K562 (cell line): ENCODE data around the gene CCDC28B. TPM values are rescaled to one million over a fixed set of nuclear protein-coding genes. Genes with fewer than 3 reads are reported as not detected.

Experiments
- FOXJ2 ChIP-seq: fragments of 200-800 bp; sonication (Bioruptor generic); IDR thresholded peaks from 2 replicates; pipeline ENCODE4 v1.6.1; 2016; ENCODE audit warnings: missing genetic modification characterization, missing compliant biosample characterization
- KLF16 ChIP-seq: IDR thresholded peaks from 2 replicates; pipeline ENCODE4 v1.6.1; 2016; ENCODE audit warnings: antibody characterized with exemption
- MCM2 ChIP-seq: fragments of 450-650 bp; IDR thresholded peaks from 2 replicates; pipeline ENCODE4 v1.6.1; 2017; ENCODE audit warnings: low read depth, mild to moderate bottlenecking
- POLR2A ChIP-seq: fragments of 450-650 bp; conservative IDR thresholded peaks from 2 replicates; pipeline ENCODE4 v1.6.1; 2016
- RB1 ChIP-seq: fragments of 450-650 bp; IDR thresholded peaks from 2 replicates; pipeline ENCODE4 v1.6.1; 2017; ENCODE audit warnings: low read depth, mild to moderate bottlenecking
- RBM14 ChIP-seq: fragments of 200-400 bp; formaldehyde crosslinking; IDR thresholded peaks from 2 replicates; pipeline ENCODE4 v1.6.1; 2018; ENCODE audit warnings: low read depth, mild to moderate bottlenecking, low read length, moderate library complexity, borderline replicate concordance; ENCODE audit not compliant: insufficient read depth
- RHOXF2B ChIP-seq: fragments of 250-450 bp; sonication (Bioruptor Pico); conservative IDR thresholded peaks from 2 replicates; pipeline ENCODE4 v1.5.1; 2021
- SAP30 ChIP-seq: fragments of 200-600 bp; sonication (generic); IDR thresholded peaks from 2 replicates; pipeline ENCODE4 v1.6.1; 2012; ENCODE audit warnings: borderline replicate concordance, low read depth, mild to moderate bottlenecking, moderate library complexity, low read length, control low read depth, inconsistent platforms; ENCODE audit not compliant: insufficient read depth, poor library complexity, severe bottlenecking
- SMAD3 ChIP-seq: fragments of 450-650 bp; formaldehyde crosslinking; conservative IDR thresholded peaks from 2 replicates; pipeline ENCODE4 v1.4.0; 2020; ENCODE audit warnings: mild to moderate bottlenecking
- ZBTB7A ChIP-seq: IDR thresholded peaks from 2 replicates; pipeline ENCODE4 v1.6.1; 2011; ENCODE audit warnings: low read depth, mild to moderate bottlenecking, low read length, moderate library complexity, borderline replicate concordance; ENCODE audit not compliant: control insufficient read depth
- ZNF584 ChIP-seq: fragments of 200-800 bp; sonication (Bioruptor generic); IDR thresholded peaks from 2 replicates; pipeline ENCODE4 v1.6.1; 2016; ENCODE audit warnings: low read depth, mild to moderate bottlenecking, missing genetic modification characterization, missing compliant biosample characterization
- polyA plus RNA-seq, 8 experiments: library from polyadenylated mRNA; depleted of rRNA in 4 of 8; stranded (reverse) in 5 of 8; unstranded in 3 of 8; fragments of >200 nt; fragmentation: Nextera tagmentation in 2 of 8; fragmentation: Illumina TruSeq in 1 of 8; extraction: Ambion mirVana in 2 of 8; extraction: Trizol in 1 of 8; gene quantifications; 2 replicates each; pipeline versions ENCODE4 v1.2.1 to v1.2.3, GENCODE V29; 2011 to 2014; ENCODE audit warnings: inconsistent platforms in 1 of 8, missing spikeins in 1 of 8
- total RNA-seq, 7 experiments: library from RNA; depleted of rRNA in 6 of 7; stranded (reverse); fragments of >200 nt in 6 of 7; fragmentation: Illumina TruSeq in 2 of 7; extraction: Trizol in 2 of 7; gene quantifications; 2 replicates each; pipeline versions ENCODE4 v1.2.1 to v1.2.3, GENCODE V29; 2011 to 2021; ENCODE audit warnings: low replicate concordance in 1 of 7
- TF ChIP-seq, protein P1 (sequence below): fragments of 250-450 bp; sonication (Bioruptor Pico); IDR thresholded peaks from 2 replicates; pipeline ENCODE4 v1.8.0; 2022; ENCODE audit warnings: inconsistent platforms
- TF ChIP-seq, protein P2 (sequence below): fragments of 450-650 bp; conservative IDR thresholded peaks from 2 replicates; pipeline ENCODE4 v1.6.1; 2016; ENCODE audit warnings: missing genetic modification characterization, low read depth, mild to moderate bottlenecking, control low read depth, missing compliant biosample characterization
- TF ChIP-seq, protein P3 (sequence below): sonication (generic); formaldehyde crosslinking; IDR thresholded peaks from 2 replicates; pipeline ENCODE4 v1.8.0; 2022; ENCODE audit warnings: mild to moderate bottlenecking, missing genetic modification reagents
- TF ChIP-seq, protein P4 (sequence below): sonication (generic); formaldehyde crosslinking; IDR thresholded peaks from 2 replicates; pipeline ENCODE4 v1.8.1; 2023; ENCODE audit warnings: mild to moderate bottlenecking, missing genetic modification reagents
- TF ChIP-seq, protein P5 (sequence below): fragments of 200-400 bp; formaldehyde crosslinking; IDR thresholded peaks from 2 replicates; pipeline ENCODE4 v1.6.1; 2017; ENCODE audit warnings: mild to moderate bottlenecking, low read depth, low read length, moderate library complexity
- TF ChIP-seq, protein P6 (sequence below): fragments of 250-450 bp; sonication (Bioruptor Pico); IDR thresholded peaks from 2 replicates; pipeline ENCODE4 v1.8.0; 2022; ENCODE audit warnings: moderate library complexity, mild to moderate bottlenecking, inconsistent platforms

The CCDC28B gene
- total and polyA plus RNA-seq, 9 of the 15 experiments (the other 6 are each of a cell fraction or from before 2014, with no cell fraction given): 5.7 to 54.5 (median 31.7) TPM

DNA sequence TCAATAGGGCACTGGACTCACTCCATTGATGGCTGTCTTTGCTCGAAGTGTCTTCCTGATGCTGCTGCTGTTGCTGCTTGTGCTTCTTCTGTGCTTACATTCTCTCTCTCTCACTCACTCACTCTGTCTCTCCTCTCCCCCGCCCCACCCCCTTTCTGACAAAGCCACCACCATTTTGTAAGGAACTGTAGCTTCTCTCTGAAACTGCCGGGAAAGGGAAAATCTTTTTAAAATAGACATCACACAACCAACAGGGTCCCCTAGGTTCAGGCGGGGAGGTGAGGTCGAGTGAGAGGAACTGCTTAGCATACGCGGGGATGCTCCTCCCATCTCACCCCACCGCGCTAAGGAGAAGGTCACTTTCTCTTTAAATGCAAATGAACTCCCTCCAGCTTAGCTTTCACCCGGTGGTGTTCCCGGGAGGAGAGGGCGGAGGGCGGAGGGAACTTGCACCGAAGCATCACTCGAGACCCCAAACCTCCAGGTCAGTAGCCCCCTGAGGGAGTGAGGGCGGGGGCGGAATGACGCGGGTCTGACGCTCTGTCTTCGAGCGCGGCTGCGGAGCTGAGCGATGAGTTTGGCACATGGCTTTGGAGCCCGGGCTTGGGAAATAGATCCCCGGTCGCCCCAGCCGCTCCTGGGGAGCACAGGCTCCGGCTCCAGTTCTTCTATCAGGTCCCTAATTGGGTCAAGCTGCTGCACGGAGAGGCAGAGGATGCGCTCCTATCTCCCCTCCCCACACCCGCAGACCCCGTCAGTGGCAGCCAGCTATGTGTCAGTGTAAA lies at the start of gene CCDC28B (continued):
- TF ChIP-seq, protein P1, sequence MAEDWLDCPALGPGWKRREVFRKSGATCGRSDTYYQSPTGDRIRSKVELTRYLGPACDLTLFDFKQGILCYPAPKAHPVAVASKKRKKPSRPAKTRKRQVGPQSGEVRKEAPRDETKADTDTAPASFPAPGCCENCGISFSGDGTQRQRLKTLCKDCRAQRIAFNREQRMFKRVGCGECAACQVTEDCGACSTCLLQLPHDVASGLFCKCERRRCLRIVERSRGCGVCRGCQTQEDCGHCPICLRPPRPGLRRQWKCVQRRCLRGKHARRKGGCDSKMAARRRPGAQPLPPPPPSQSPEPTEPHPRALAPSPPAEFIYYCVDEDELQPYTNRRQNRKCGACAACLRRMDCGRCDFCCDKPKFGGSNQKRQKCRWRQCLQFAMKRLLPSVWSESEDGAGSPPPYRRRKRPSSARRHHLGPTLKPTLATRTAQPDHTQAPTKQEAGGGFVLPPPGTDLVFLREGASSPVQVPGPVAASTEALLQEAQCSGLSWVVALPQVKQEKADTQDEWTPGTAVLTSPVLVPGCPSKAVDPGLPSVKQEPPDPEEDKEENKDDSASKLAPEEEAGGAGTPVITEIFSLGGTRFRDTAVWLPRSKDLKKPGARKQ (CRISPR knock-in tag): no peak
- TF ChIP-seq, protein P2, sequence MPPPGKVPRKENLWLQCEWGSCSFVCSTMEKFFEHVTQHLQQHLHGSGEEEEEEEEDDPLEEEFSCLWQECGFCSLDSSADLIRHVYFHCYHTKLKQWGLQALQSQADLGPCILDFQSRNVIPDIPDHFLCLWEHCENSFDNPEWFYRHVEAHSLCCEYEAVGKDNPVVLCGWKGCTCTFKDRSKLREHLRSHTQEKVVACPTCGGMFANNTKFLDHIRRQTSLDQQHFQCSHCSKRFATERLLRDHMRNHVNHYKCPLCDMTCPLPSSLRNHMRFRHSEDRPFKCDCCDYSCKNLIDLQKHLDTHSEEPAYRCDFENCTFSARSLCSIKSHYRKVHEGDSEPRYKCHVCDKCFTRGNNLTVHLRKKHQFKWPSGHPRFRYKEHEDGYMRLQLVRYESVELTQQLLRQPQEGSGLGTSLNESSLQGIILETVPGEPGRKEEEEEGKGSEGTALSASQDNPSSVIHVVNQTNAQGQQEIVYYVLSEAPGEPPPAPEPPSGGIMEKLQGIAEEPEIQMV (tag): no peak
- TF ChIP-seq SMAD3 (CRISPR knock-in tag) (no peak), FOXJ2 (tag) (no peak), SAP30 (peak; percentile 57), MCM2 (no peak), ZBTB7A (peak; percentile 55), KLF16 (no peak), ZNF584 (CRISPR knock-in tag) (no peak), RB1 (peak; percentile 5; the same call in 1 of the 2 replicates), POLR2A (peak; percentile 38; the same call in 1 of the 2 replicates), RHOXF2B (no peak), RBM14 (no peak)
- TF ChIP-seq, protein P3, sequence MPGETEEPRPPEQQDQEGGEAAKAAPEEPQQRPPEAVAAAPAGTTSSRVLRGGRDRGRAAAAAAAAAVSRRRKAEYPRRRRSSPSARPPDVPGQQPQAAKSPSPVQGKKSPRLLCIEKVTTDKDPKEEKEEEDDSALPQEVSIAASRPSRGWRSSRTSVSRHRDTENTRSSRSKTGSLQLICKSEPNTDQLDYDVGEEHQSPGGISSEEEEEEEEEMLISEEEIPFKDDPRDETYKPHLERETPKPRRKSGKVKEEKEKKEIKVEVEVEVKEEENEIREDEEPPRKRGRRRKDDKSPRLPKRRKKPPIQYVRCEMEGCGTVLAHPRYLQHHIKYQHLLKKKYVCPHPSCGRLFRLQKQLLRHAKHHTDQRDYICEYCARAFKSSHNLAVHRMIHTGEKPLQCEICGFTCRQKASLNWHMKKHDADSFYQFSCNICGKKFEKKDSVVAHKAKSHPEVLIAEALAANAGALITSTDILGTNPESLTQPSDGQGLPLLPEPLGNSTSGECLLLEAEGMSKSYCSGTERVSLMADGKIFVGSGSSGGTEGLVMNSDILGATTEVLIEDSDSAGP (CRISPR knock-in tag): peak; percentile 96
- TF ChIP-seq, protein P4, sequence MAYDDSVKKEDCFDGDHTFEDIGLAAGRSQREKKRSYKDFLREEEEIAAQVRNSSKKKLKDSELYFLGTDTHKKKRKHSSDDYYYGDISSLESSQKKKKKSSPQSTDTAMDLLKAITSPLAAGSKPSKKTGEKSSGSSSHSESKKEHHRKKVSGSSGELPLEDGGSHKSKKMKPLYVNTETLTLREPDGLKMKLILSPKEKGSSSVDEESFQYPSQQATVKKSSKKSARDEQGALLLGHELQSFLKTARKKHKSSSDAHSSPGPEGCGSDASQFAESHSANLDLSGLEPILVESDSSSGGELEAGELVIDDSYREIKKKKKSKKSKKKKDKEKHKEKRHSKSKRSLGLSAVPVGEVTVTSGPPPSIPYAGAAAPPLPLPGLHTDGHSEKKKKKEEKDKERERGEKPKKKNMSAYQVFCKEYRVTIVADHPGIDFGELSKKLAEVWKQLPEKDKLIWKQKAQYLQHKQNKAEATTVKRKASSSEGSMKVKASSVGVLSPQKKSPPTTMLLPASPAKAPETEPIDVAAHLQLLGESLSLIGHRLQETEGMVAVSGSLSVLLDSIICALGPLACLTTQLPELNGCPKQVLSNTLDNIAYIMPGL (CRISPR knock-in tag): no peak; the same call in 1 of the 2 replicates
- TF ChIP-seq, protein P5, sequence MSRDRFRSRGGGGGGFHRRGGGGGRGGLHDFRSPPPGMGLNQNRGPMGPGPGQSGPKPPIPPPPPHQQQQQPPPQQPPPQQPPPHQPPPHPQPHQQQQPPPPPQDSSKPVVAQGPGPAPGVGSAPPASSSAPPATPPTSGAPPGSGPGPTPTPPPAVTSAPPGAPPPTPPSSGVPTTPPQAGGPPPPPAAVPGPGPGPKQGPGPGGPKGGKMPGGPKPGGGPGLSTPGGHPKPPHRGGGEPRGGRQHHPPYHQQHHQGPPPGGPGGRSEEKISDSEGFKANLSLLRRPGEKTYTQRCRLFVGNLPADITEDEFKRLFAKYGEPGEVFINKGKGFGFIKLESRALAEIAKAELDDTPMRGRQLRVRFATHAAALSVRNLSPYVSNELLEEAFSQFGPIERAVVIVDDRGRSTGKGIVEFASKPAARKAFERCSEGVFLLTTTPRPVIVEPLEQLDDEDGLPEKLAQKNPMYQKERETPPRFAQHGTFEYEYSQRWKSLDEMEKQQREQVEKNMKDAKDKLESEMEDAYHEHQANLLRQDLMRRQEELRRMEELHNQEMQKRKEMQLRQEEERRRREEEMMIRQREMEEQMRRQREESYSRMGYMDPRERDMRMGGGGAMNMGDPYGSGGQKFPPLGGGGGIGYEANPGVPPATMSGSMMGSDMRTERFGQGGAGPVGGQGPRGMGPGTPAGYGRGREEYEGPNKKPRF: no peak
- TF ChIP-seq, protein P6, sequence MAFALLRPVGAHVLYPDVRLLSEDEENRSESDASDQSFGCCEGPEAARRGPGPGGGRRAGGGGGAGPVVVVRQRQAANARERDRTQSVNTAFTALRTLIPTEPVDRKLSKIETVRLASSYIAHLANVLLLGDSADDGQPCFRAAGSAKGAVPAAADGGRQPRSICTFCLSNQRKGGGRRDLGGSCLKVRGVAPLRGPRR (CRISPR knock-in tag): no peak
